Esophagus (tissue), 2 donors: ENCODE results near the gene LSMEM2. TPM values are rescaled to one million over a fixed set of nuclear protein-coding genes. Genes with fewer than 3 reads are reported as not detected.

Experiments used
- H3K27ac ChIP-seq, 2 donors: one replicate each; pipeline ENCODE4 v1.5.1; 2013; ENCODE audit warnings: low read depth in 2 of 2, mild to moderate bottlenecking in 2 of 2, inconsistent platforms in 1 of 2, low read length in 1 of 2, moderate library complexity in 1 of 2
- H3K27me3 ChIP-seq, 2 donors: one replicate each; pipeline ENCODE4 v1.6.1; 2013; ENCODE audit warnings: low read length in 2 of 2, control low read depth in 1 of 2, mild to moderate bottlenecking in 1 of 2; ENCODE audit not compliant: insufficient read depth in 2 of 2, control insufficient read depth in 1 of 2
- H3K36me3 ChIP-seq, 2 donors: one replicate each; pipeline ENCODE4 v1.6.1; 2013; ENCODE audit warnings: low read length in 1 of 2; ENCODE audit not compliant: control insufficient read depth in 2 of 2, insufficient read depth in 2 of 2
- H3K4me1 ChIP-seq, 2 donors: one replicate each; pipeline ENCODE4 v1.6.1; 2013; ENCODE audit warnings: low read length in 1 of 2; ENCODE audit not compliant: control insufficient read depth in 2 of 2, insufficient read depth in 2 of 2
- H3K4me3 ChIP-seq, 2 donors: one replicate each; pipeline ENCODE4 v1.5.1; 2013; ENCODE audit warnings: low read length in 2 of 2, mild to moderate bottlenecking in 2 of 2, low read depth in 1 of 2, moderate library complexity in 1 of 2
- H3K9me3 ChIP-seq, 2 donors: one replicate each; pipeline ENCODE4 v1.6.1; 2013; ENCODE audit warnings: mild to moderate bottlenecking in 2 of 2, low read depth in 1 of 2, low read length in 1 of 2, moderate library complexity in 1 of 2; ENCODE audit not compliant: control insufficient read depth in 2 of 2, insufficient read depth in 1 of 2
- WGBS, 2 donors: extraction: QIAGEN DNeasy Blood & Tissue Kit; methylation state at CpG; one replicate each; pipeline ENCODE4 v1.1.7; 2013; 5-methylcytosine and 5-hydroxymethylcytosine counted together
- polyA plus RNA-seq, 2 donors: library from polyadenylated mRNA; stranded (reverse); fragments of 200-250 nt; gene quantifications; one replicate each; pipeline ENCODE4 v1.2.3, GENCODE V29; 2013
- donor health status: healthy with polysubstance abuse.
- donor health status: Bipolar disorder and iron deficiency.

LSMEM2 gene
- polyA plus RNA-seq, 2 donors, result 0.07 to 0.16 TPM

DNA sequence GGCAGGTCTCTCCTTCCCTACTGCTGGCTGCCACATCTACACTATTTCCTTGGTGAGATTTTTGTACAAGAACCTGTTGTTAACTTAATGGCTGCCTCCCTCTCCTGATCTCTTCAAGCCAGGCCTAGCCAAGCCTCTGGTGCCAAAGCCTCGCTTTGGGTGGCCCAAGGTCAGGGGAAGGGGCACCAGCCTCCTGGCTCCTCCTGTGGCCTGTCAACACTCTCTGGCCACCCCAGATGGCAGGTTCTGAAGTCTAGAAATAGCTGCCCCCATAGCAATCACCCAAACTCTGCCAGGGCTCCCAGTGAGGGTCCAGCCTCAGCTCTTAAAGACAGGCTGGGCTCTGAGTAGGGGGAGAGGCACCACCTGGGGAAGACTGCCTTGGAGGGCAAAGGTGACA, 8.4 kb downstream of the LSMEM2 start:
- Histone ChIP-seq H3K4me3 (no peak overlapping the region), H3K27ac (no peak overlapping the region), H3K36me3 (peaks cover 19 to 37% of the 10 kb centered on the region in 2 donors), H3K4me1 (peaks cover 2 to 7% of the 10 kb centered on the region in 2 donors), H3K9me3 (no peaks in the 10 kb centered on the region), H3K27me3 (no peaks in the 10 kb centered on the region)
- WGBS, 2 donors, result 80 to 93% methylated on average over 1 of the region's 1 CpG

DNA sequence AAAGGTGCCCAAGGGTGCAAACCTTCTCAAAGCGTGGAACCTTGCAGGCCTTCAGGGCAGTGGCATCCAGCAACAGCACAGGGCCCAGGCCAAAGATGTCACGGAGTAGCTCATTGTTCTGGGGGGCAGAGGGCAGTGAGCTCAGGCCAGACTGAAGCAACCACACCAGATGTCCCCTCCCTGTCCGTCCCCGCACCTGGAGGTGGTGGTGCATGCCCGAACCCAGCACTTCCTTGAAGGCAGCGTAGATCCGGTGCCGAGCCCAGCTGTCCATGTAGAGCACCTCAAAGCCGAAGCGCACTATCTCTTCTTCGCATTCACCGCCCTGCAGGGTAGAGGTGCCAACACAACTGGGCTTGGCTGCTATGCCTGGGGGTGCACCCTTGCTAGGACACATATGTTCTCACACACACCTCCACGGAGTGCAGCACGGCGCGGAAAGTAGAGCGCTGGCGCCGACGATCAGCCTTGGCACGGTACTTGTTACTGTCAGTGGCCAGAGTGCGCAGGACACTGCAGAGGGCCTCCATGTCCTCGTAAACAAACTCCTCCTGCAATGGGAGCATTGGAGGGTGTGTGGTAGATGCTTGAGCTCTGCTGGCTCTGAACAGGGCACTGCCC, 9.6 kb downstream of the LSMEM2 start:
- Histone ChIP-seq H3K36me3 (peaks cover 19 to 37% of the 10 kb centered on the region in 2 donors), H3K27ac (no peak overlapping the region), H3K9me3 (no peaks in the 10 kb centered on the region), H3K4me1 (peaks cover 2 to 18% of the 10 kb centered on the region in 2 donors), H3K27me3 (no peaks in the 10 kb centered on the region), H3K4me3 (no peak overlapping the region)
- 89 to 91% methylated on average over 23 of the region's 23 CpGs for WGBS, 2 donors

DNA sequence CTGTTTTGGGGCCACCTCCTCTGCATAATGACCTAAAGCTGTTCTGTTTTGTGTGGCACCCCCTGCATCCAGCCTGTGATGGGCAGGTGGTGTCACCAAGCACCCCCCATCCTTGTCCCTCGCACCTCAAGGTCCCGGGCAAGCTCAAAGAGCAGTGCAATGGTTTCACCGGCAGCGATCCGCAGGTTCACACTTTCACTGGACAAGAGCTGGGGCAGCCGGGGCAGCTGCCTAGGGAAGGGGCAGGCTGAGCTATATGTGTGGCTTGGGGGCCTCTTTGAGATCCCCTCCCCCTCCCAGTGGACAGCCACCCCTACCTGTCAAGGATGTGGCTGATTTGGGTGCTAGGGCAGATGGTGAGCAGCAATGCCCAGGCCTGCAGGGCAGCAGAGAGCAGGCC, 10.2 kb downstream of the LSMEM2 start:
- WGBS, 2 donors, result 97% methylated on average over 6 of the region's 6 CpGs
- peaks cover 2 to 18% of the 10 kb centered on the region in 2 donors for H3K4me1 ChIP-seq
- H3K27ac ChIP-seq, result no peak overlapping the region
- no peaks in the 10 kb centered on the region for H3K9me3 ChIP-seq
- no peak overlapping the region for H3K4me3 ChIP-seq
- no peaks in the 10 kb centered on the region for H3K27me3 ChIP-seq
- H3K36me3 ChIP-seq, result peaks cover 19 to 37% of the 10 kb centered on the region in 2 donors

DNA sequence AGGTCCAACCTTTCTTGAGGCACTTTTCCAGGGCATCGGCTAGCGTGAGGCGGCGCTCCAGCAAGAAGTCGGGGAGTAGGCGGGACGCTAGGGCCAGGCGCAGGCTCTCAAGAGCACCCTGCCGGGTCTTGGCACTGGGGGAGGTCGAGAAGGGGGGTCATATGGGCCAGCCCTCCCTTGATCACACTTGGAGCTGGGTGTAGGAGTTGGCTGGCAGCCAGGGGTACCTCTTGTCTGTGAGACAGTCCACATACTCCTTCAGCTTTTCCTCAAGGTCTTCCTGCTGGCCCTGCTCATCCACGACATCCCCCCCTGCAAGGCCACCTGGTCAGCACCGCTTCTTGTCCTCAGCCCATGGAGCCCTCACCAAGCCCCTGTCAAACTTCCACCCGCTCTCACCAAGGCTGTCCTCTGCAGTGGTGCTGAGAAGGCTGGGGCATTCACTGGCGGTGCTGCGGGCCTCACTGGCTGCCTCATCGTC, 11.3 kb downstream of the LSMEM2 start:
- H3K27ac ChIP-seq, result no peak overlapping the region
- no peaks in the 10 kb centered on the region for H3K9me3 ChIP-seq
- H3K36me3 ChIP-seq, result peaks cover 19 to 37% of the 10 kb centered on the region in 2 donors
- no peaks in the 10 kb centered on the region for H3K27me3 ChIP-seq
- H3K4me1 ChIP-seq, result peaks cover 2 to 18% of the 10 kb centered on the region in 2 donors
- no peak overlapping the region for H3K4me3 ChIP-seq
- 85 to 91% methylated on average over 16 of the region's 16 CpGs for WGBS, 2 donors

DNA sequence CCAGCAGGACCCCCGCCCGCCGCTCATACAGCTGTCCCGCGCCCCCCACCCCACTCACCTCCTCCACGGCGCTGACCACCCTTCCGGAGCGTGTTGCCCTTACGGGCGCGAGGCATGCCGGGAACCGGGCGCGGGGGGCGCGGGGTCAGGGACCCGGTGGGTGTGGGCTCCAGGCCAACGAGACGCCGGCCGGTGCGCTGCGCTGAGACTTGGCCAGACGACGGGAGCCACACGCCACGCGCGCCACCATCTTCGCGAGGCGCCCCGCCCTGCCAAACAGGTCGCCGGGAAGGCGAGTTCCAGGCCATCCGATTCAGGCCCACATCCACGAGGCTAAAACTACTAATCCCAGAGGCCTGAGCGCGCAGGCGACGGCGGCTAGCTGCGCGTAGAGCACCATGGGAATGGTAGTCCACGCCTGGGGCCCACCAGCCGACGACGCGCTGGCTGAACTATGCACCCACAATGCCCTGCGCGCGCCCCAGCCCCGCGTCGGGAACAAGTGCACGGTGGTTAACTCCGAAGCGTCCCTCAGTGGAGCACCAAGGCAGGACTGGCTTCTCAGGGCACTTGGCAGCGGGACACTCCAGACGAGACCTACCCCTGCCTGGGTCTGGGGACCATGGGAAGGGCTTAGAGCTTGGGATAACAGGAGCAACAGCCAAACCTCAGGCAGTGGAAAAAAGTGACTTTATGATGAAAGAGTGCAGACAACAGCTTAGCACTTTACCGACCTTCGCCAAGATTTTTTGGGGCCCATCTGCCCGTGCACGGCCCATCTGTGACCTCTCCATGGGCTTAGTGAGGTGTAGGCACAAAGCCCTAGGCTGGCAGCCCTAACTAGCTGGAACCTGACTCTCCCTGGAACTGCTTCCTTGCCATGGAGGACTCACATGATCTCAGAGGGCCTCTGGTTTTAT, 13.5 kb downstream of the LSMEM2 start, which contains the start of gene IFRD2:
Gene IFRD2 (minus strand): TSS at position 271 of the 920 bp plus-strand sequence. CDS start 155 bp downstream, at position 116.
- WGBS, 2 donors, result 1% methylated on average over 66 to 67 of the region's 67 CpGs

DNA sequence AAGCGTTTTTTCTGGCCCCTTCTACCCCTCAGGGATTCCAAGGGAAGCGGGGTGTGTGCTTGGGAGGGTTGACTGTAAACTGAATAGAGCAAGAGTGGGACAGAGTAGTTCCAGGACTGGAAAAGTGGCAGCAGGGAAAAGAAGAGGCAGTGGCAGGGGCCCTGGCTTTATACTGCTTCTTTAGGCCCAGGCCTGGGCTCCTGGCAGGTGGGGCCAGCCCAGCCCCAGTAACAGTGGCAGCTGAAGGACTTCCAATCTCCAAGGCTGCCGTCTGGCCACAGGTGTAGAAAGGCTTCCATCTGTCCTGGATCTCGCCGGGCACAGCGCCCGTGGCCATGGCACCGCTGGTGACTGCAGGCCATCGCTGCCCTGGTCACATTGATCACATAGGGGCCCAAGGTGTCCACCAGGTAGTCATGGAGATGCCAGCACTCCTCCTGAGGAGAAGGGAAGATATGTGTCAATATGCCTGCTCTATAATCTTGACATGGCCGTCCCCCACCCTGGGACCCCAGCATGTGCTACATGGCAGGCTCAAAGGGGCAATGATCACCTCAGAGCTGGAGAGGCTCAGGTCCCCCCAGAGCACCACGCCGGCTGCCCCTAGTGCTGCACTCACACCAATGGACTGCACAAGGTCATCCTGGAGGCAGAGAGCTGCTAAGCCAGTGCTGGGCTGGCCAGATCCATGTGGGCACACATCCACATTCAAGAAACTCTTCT, 14.4 kb downstream of the LSMEM2 start:
- Histone ChIP-seq H3K9me3 (no peaks in the 10 kb centered on the region), H3K4me1 (peaks cover 2 to 18% of the 10 kb centered on the region in 2 donors), H3K4me3 (no peak overlapping the region), H3K27me3 (no peaks in the 10 kb centered on the region), H3K36me3 (peaks cover 14 to 26% of the 10 kb centered on the region in 2 donors), H3K27ac (peak overlapping the region; percentile 85 to 92)
- WGBS, 2 donors, result 71 to 77% methylated on average over 12 of the region's 12 CpGs

More for the DNA sequence above, 13.5 kb downstream of the LSMEM2 start, which contains the start of gene IFRD2:
- H3K36me3 ChIP-seq, result peaks cover 14 to 32% of the 10 kb centered on the region in 2 donors
- no peaks in the 10 kb centered on the region for H3K9me3 ChIP-seq
- no peaks in the 10 kb centered on the region for H3K27me3 ChIP-seq
- peaks cover 2 to 18% of the 10 kb centered on the region in 2 donors for H3K4me1 ChIP-seq
- H3K4me3 ChIP-seq, result peak within 1 kb of the TSS; percentile 88 to 95
- H3K27ac ChIP-seq, result peak within 1 kb of the TSS; percentile 85 to 92

DNA sequence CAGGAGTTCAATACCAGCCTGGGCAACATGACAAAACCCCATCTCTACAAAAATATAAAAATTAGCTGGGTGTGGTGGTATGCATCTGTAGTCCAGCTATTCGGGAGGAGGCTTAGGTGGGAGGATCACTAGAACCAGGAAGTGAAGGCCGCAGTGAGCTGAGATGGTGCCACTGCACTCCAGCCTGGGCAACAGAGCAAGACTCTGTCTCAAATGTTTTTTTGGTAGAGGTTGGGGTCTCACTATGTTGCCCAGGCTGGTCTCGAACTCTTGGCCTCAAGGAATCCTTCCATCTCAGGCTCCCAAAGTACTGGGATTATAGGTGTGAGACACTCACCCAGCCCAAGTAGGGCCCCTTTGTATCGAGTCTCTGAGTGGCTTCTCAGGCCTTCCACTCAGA, 15.2 kb downstream of the LSMEM2 start:
- peaks cover 8 to 17% of the 10 kb centered on the region in 2 donors for H3K36me3 ChIP-seq
- H3K9me3 ChIP-seq, result no peaks in the 10 kb centered on the region
- no peaks in the 10 kb centered on the region for H3K27me3 ChIP-seq
- 86 to 92% methylated on average over 4 of the region's 4 CpGs for WGBS, 2 donors
- peaks cover 2 to 22% of the 10 kb centered on the region in 2 donors for H3K4me1 ChIP-seq
- H3K27ac ChIP-seq, result no peak overlapping the region
- H3K4me3 ChIP-seq, result no peak overlapping the region

DNA sequence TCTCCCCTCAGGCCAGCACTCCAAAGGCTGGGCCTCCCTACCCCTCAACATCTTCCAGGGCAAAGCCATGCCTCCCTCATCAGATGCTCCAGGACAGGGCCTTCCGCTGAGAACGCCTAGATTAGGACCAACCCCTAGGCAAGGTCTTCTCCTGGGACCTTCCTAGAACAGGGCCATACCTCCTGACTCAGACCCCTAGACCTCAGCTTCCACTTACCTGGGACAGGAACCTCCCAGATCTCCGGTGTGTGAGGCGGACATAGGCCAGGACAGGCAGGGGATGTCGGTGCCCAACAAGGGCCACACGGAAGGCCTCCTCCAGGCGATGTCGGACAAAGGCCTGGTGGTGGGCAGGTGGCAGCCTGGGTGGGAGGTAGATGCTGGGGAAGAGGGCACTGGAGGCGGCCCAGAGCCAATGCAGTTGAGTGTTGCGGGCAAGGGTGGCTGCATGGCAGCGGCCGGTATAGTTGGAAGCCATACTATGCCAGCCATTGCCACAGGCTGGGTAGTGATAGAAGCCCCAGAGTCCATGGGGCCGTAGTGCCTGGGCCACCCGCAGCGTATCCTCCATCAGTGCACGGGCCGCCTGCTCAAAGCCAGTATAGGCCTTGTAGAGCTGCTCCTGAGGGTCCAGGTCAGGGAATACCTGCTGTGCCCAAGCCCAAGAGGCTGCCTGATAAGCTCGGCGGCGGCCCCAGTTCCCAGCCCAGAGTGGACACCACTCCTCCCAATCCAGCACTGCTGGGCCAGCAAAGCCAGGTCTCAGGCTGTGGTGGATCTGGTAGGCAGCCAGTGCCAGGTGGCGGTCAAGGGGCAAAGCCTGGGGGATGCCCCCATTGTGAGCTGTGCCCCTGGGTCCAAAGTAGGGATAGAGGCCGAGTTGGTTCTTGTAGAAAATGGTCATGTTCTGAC, 15.9 kb downstream of the LSMEM2 start:
- peaks cover 2 to 22% of the 10 kb centered on the region in 2 donors for H3K4me1 ChIP-seq
- WGBS, 2 donors, result 92 to 94% methylated on average over 22 of the region's 22 CpGs
- H3K27ac ChIP-seq, result no peak overlapping the region
- no peaks in the 10 kb centered on the region for H3K27me3 ChIP-seq
- H3K36me3 ChIP-seq, result peaks cover 4 to 11% of the 10 kb centered on the region in 2 donors
- H3K9me3 ChIP-seq, result no peaks in the 10 kb centered on the region
- H3K4me3 ChIP-seq, result no peak overlapping the region
